ENCODE data around the gene C1QTNF7. TPM values are rescaled to one million over a fixed set of nuclear protein-coding genes. Genes with fewer than 3 reads are reported as not detected.

The C1QTNF7 gene
- total RNA-seq, 1 donor from 2014 or later: not detected

DNA sequence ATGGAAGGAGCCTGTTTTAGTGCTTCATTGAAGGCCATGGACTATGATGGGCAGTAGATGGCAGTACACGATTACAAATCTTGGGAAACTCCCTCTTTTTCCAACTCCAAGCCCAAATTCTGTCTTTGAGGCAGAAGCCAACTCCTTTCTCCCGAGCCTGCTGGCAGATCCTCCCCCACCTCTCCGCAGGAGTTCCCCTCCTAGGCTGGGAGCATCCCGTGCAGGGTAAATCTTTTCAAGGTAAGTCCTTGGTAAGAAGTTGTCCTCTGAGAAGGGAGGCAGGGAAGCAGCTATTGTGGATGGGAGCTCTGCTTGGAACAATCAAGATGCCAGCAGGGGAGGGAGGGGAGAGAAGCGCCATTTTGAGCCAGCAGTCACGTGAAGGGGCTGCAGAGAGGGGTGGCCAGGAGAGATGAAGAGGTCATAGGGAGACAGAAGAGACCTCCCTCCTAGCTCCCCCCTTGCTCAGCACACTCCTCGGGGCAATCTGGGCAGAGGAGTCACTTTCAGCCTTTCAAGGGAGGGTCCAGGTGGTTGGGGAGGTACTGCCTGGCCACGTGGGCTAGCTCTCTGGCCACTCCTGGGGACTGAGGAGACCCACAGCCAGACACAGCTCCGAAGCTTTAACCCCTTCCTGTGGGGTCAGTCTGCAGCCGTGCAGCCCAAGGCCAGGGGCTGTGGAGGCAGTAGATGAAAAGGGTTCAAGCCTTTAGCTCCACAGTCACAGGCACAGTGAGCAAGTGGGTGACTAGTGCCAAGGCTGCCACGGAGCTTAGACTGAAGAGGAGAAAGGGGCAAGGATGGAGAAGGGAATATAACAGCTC lies 51.5 kb downstream of the C1QTNF7 start:
- Mint-ChIP-seq H3K27ac (no peak overlapping the region), H3K4me3 (no peak overlapping the region), H3K4me1 (ENCODE audit: low read depth) (no peaks in the 10 kb centered on the region), H3K9me3 (peaks cover 4% of the 10 kb centered on the region), H3K27me3 (ENCODE audit: insufficient read depth) (no peaks in the 10 kb centered on the region), H3K36me3 (ENCODE audit: low read depth) (no peaks in the 10 kb centered on the region)
- intact Hi-C loops (cut with micrococcal nuclease): loop anchor here (1.0 to 2.0 kb wide), 5 partner anchors 171 to 522 kb away; no protein-coding TSS in a partner anchor
- no peak for DNase-seq (ENCODE audit: low spot score)

DNA sequence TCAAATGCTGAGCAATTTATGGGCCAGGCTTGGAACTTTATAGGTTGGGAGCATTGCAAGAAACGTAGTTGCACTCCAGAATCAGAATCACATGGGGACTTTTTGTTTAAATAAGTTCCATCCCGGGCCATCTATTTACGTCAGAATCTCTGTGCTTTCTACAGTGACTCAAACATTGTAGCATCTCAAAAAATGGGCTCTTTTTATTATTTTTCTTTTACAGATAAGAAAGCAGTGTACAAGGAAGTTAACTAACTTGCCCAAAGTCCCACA lies 52.0 kb downstream of the C1QTNF7 start:
- DNase-seq (ENCODE audit: low spot score): no peak
- intact Hi-C loops (cut with micrococcal nuclease): loop anchor here (1.0 to 2.0 kb wide), 5 partner anchors 170 to 521 kb away; no protein-coding TSS in a partner anchor
- Mint-ChIP-seq H3K27ac (no peak overlapping the region), H3K27me3 (ENCODE audit: insufficient read depth) (no peaks in the 10 kb centered on the region), H3K4me1 (ENCODE audit: low read depth) (no peaks in the 10 kb centered on the region), H3K9me3 (peaks cover 4% of the 10 kb centered on the region), H3K36me3 (ENCODE audit: low read depth) (no peaks in the 10 kb centered on the region), H3K4me3 (no peak overlapping the region)

GRCh38 chr4:15481961-15482745 lies 54.3 kb downstream of the C1QTNF7 start:
- peaks cover 4% of the 10 kb centered on the region for H3K9me3 Mint-ChIP-seq
- no peaks in the 10 kb centered on the region for H3K36me3 Mint-ChIP-seq (ENCODE audit: low read depth)
- intact Hi-C loops (cut with micrococcal nuclease): no loop called here
- DNase-seq (ENCODE audit: low spot score): no peak
- H3K4me1 Mint-ChIP-seq (ENCODE audit: low read depth): no peaks in the 10 kb centered on the region
- peaks cover 4% of the 10 kb centered on the region for H3K27me3 Mint-ChIP-seq (ENCODE audit: insufficient read depth)
- no peak overlapping the region for H3K27ac Mint-ChIP-seq
- H3K4me3 Mint-ChIP-seq: no peak overlapping the region

- no peaks in the 10 kb centered on the region for H3K36me3 Mint-ChIP-seq (ENCODE audit: low read depth)
- H3K27me3 Mint-ChIP-seq (ENCODE audit: insufficient read depth): peaks cover 4% of the 10 kb centered on the region
- H3K27ac Mint-ChIP-seq: no peak overlapping the region
- no peaks in the 10 kb centered on the region for H3K4me1 Mint-ChIP-seq (ENCODE audit: low read depth)
- no peak overlapping the region for H3K4me3 Mint-ChIP-seq
- DNase-seq (ENCODE audit: low spot score): no peak
- peaks cover 4% of the 10 kb centered on the region for H3K9me3 Mint-ChIP-seq
- intact Hi-C loops (cut with micrococcal nuclease): no loop called here
These were observed 55.0 kb downstream of the C1QTNF7 start for GRCh38 chr4:15482842-15483241.

DNA sequence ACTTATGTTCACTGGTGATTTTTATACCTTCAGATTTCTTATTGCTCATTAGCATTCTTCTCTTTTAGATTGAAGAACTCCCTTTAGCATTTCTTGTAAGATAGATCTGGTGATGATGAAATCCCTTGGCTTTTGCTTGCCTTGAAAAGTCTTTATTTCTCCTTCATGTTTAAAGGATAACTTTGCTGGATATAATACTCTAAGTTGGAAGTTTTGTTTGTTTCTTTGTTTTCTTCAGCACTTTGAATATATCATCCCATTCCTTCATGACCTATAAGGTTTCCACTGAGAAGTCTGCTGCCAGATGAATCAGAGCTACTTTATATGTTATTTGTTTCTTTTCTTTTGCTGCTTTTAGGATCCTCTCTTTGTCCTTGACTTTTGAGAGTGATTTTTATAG lies 60.3 kb downstream of the C1QTNF7 start:
- Mint-ChIP-seq H3K36me3 (ENCODE audit: low read depth) (no peaks in the 10 kb centered on the region), H3K4me3 (no peak overlapping the region), H3K4me1 (ENCODE audit: low read depth) (no peaks in the 10 kb centered on the region), H3K27ac (no peak overlapping the region), H3K27me3 (ENCODE audit: insufficient read depth) (peaks cover 4% of the 10 kb centered on the region), H3K9me3 (peaks cover 11% of the 10 kb centered on the region)
- intact Hi-C loops (cut with micrococcal nuclease): no loop called here
- no peak for DNase-seq (ENCODE audit: low spot score)

GRCh38 chr4:15488658-15489470 lies 61.0 kb downstream of the C1QTNF7 start:
- Mint-ChIP-seq H3K4me3 (no peak overlapping the region), H3K4me1 (ENCODE audit: low read depth) (no peaks in the 10 kb centered on the region), H3K27ac (no peak overlapping the region), H3K27me3 (ENCODE audit: insufficient read depth) (peaks cover 4% of the 10 kb centered on the region), H3K36me3 (ENCODE audit: low read depth) (no peaks in the 10 kb centered on the region), H3K9me3 (peaks cover 11% of the 10 kb centered on the region)
- intact Hi-C loops (cut with micrococcal nuclease): no loop called here
- no peak for DNase-seq (ENCODE audit: low spot score)

DNA sequence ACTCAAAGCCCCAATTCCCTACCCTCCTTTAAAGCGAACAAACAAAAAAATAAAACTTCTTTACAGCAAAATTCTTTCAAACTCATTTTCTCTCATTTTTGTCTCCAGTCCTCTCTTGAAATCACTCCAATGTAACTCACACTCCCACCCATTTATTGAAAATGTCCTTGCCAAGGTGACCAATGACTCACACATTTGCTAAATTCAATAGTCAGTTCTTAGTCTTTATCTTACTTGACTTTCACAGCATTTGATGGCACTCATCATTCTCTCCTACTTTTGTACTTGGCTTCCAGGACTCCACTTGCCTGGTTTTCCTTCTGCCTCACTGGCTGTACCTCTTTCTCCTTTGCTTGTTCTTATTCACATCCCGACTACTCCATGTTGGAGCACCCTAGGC lies 61.7 kb downstream of the C1QTNF7 start:
- Mint-ChIP-seq H3K4me1 (ENCODE audit: low read depth) (no peaks in the 10 kb centered on the region), H3K27me3 (ENCODE audit: insufficient read depth) (peaks cover 4% of the 10 kb centered on the region), H3K27ac (no peak overlapping the region), H3K36me3 (ENCODE audit: low read depth) (no peaks in the 10 kb centered on the region), H3K4me3 (no peak overlapping the region), H3K9me3 (peaks cover 8% of the 10 kb centered on the region)
- intact Hi-C loops (cut with micrococcal nuclease): no loop called here
- DNase-seq (ENCODE audit: low spot score): no peak

DNA sequence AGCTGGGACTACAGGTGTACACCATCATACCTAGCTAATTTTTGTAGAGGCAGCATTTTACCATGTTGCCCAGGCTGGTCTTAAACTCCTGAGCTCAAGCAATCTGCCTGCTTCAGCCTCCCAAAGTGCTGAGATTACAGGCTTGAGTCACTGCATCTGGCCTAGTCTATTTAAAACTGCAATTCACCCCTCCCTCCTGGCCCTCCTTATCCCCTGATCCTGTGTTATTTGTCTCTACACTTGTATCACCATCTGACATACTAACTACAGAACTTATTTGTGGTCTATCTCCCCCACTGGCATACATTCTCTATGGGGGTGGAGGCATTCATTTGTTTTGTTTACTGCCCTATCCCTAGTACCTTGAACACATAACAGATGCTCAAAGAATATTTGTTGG lies 65.6 kb downstream of the C1QTNF7 start:
- intact Hi-C loops (cut with micrococcal nuclease): no loop called here
- no peaks in the 10 kb centered on the region for H3K27me3 Mint-ChIP-seq (ENCODE audit: insufficient read depth)
- H3K36me3 Mint-ChIP-seq (ENCODE audit: low read depth): no peaks in the 10 kb centered on the region
- DNase-seq (ENCODE audit: low spot score): no peak
- no peaks in the 10 kb centered on the region for H3K4me1 Mint-ChIP-seq (ENCODE audit: low read depth)
- H3K4me3 Mint-ChIP-seq: no peak overlapping the region
- H3K27ac Mint-ChIP-seq: no peak overlapping the region
- H3K9me3 Mint-ChIP-seq: peaks cover 19% of the 10 kb centered on the region

GRCh38 chr4:15495621-15496020 lies 67.8 kb downstream of the C1QTNF7 start:
- peaks cover 13% of the 10 kb centered on the region for H3K9me3 Mint-ChIP-seq
- DNase-seq (ENCODE audit: low spot score): no peak

More at GRCh38 chr4:15495621-15496020, 67.8 kb downstream of the C1QTNF7 start:
- Mint-ChIP-seq H3K4me1 (ENCODE audit: low read depth) (no peaks in the 10 kb centered on the region), H3K27ac (no peak overlapping the region), H3K27me3 (ENCODE audit: insufficient read depth) (no peaks in the 10 kb centered on the region), H3K4me3 (no peak overlapping the region), H3K36me3 (ENCODE audit: low read depth) (no peaks in the 10 kb centered on the region)
- intact Hi-C loops (cut with micrococcal nuclease): no loop called here

Other genes starting within 250 kb of the C1QTNF7 start
- not detected in 2 replicates for gene CC2D2A, start 41.8 kb downstream of the C1QTNF7 start, total RNA-seq
- 31.3 and 34.7 TPM in 2 replicates for gene FBXL5, start 227.3 kb downstream of the C1QTNF7 start, total RNA-seq